GM12875 (cell line): ENCODE measurements around the gene TRPC4AP.

Source experiments
- H3K4me3 ChIP-seq: one replicate; pipeline ENCODE4 v1.5.1; 2011; ENCODE audit warnings: low read depth, low read length, control low read depth
- CTCF ChIP-seq: IDR thresholded peaks from 2 replicates; pipeline ENCODE4 v1.5.1; 2011; ENCODE audit warnings: low read depth, mild to moderate bottlenecking, control low read depth, inconsistent platforms, low read length, moderate library complexity, borderline replicate concordance; ENCODE audit not compliant: insufficient read depth

Gene TRPC4AP

GRCh38 chr20:35014537-35014936 lies 78.1 kb downstream of the TRPC4AP start:
- no peak for TF ChIP-seq CTCF
- H3K4me3 ChIP-seq: no peak overlapping the region

- TF ChIP-seq CTCF: no peak
- no peak overlapping the region for H3K4me3 ChIP-seq
Observed at GRCh38 chr20:35013421-35014411, 78.9 kb downstream of the TRPC4AP start.

DNA sequence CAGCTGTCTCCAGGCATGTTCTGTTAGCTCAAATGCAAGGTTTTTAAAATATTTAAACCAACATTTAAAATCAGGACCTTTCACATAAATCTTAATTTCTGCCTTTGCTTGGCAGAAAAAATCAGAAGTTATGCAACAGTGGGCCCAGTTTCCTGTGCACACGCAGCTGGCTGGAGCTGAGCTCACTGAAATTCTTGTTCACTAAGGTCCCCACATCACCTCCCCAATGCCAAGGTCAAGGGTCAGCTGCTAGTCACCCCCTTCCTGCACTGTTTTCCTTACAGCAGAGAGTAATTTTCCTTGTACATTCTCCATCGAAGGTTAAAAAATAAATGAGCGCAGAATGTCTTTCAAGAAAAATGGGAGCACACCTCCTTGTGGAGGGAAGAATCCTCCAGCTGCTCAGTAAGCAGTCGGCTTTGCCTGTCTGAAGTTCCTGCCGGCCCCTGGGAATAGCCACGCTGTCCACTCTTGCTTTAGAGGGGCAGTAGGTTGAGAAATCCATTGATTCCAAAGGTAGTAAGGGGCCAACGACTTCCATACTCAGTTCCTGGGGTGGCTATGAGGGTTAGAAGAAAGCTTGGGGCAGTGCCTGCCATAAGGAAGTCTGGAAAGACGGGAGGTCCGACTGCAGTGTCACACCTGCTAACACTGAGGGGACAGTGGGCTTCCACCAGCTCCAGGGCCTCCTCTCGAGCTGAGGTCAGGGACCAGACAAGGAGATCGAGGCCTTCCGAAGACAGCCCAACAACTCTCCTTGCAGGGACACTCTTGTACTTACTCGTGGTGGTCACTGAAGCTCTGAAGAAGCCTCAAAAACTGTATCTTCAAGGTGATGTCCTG lies 80.2 kb downstream of the TRPC4AP start:
- H3K4me3 ChIP-seq: no peak overlapping the region
- no peak for TF ChIP-seq CTCF

DNA sequence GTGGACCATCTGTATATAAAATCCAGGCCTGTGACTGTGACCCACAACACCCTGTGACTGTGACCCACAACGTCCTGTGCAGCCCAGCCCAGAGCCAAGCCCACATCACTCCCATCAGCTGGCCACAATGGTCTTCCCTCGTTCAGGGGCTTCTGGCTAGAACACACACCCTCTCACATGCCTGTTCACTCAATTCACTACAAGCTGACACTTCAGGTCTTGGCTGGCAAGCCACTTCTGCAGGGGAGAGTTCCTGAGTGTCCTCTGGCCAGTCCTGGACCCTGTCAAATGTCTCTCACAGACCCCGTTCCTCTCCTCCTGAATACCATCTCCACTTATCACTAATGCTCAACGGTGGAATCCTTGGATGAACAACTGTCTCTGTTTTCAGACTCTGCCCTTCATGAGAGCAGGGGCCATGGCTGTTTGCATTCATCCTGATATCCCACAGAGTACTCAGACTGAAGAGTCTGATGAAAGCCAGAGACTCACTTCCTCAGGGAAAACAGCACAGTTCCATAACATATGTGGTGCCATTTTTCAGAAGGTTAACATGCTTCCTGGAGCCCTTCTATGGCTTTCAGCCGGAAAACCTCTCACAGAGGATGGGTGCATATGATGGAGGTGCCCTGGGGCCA lies 80.9 kb downstream of the TRPC4AP start:
- H3K4me3 ChIP-seq: no peak overlapping the region
- no peak for TF ChIP-seq CTCF

GRCh38 chr20:35010405-35011192 lies 82.0 kb downstream of the TRPC4AP start:
- H3K4me3 ChIP-seq: no peak overlapping the region
- TF ChIP-seq CTCF: no peak

DNA sequence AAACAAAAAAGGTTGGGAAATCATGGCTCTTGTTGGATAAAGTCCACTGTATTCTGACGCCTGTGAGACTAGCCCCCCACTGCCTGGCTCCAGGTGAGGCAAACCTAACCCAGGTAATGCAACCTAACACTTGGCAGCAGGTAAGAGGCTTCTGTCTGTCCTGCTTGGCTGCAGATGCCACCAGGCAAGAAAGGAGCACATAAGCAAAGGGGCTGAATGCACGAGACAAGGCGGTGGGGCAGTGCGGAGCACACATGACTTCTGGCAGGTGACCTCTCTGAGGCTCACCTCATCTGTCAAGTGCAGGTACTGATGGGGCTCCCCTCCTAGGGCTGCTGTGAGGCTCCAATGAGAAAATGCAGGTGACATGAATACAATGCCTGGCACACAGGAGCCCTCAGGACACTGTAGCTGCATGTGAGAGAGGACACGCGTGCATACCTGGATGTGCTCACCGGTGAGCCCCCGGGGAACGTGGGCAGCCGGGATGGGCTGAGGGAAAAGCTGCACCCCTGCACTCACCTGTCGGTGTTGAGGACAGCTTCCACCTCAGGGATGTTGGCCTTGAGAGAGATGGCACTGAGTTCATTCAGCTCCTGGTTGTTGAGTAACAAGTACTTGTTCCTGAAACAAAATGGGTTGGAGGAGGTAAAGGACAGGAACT lies 82.8 kb downstream of the TRPC4AP start:
- no peak overlapping the region for H3K4me3 ChIP-seq
- no peak for TF ChIP-seq CTCF
